Brain microvascular endothelial cell (primary cell): ENCODE measurements around the gene LRRFIP1.
"Not testable (repeated sequence)": the region's sequence is repeated elsewhere in the genome, so short reads cannot be mapped to it uniquely, and the experiment has no call there.

ENCODE experiments used
- DNase-seq: peaks from one replicate; pipeline ENCODE4 v3.0.0-alpha.2; 2020
- H3K27ac ChIP-seq: fragments of 250-450 bp; sonication (Bioruptor Pico); 2 replicates; pipeline ENCODE4 v1.5.1; 2020; ENCODE audit warnings: mild to moderate bottlenecking, moderate library complexity
- H3K27me3 ChIP-seq: fragments of 250-450 bp; sonication (Bioruptor Pico); replicated peaks from 2 replicates; pipeline ENCODE4 v1.5.1; 2020; ENCODE audit warnings: mild to moderate bottlenecking
- H3K36me3 ChIP-seq: fragments of 250-450 bp; sonication (Bioruptor Pico); replicated peaks from 2 replicates; pipeline ENCODE4 v1.5.1; 2020; ENCODE audit warnings: mild to moderate bottlenecking
- H3K4me3 ChIP-seq: 2 replicates; pipeline ENCODE4 v1.5.1; 2011; ENCODE audit warnings: low read depth, mild to moderate bottlenecking, control low read depth, low read length, moderate library complexity
- CTCF ChIP-seq: IDR thresholded peaks from 2 replicates; pipeline ENCODE4 v1.5.1; 2011; ENCODE audit warnings: low read depth, mild to moderate bottlenecking, moderate library complexity, low read length, control low read depth, inconsistent platforms; ENCODE audit errors: missing control alignments
- in situ Hi-C: cut with HindIII; loops from 2 replicates; pipeline ENCODE4 v1.10.0; 2017; ENCODE audit warnings: low sequenced_read_pairs, low pct_ligation_motif_present

Gene LRRFIP1

DNA sequence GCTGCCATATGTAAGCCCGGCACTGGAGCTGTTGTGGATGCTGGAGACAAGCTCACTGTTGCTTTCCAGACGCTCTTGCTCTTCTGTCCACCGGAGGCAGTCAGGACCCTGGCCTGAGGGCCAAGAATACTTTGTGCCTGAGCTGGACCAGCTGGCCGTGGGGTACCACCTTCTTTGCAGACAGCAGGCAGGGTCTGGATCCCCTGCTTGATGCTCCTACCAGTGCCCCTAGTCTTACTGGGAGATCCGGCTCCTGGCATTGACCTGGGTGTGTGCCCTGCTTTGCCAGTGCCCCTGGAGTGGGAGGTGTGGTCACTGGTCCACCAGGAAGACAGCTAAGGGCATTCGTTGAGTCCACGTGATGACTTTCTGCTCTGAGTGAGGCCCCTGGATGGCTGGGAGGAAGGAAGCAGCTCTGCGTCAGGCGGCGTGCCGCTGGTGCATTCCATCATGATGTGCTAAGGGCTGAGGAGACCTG is 59.3 kb downstream of the LRRFIP1 start:
- no peak for DNase-seq
- TF ChIP-seq CTCF, result peak; percentile 66
- Histone ChIP-seq H3K4me3 (no peak overlapping the region), H3K27ac (peak overlapping the region; percentile 98), H3K36me3 (no peaks in the 10 kb centered on the region), H3K27me3 (no peaks in the 10 kb centered on the region)
- in situ Hi-C loops, result no loop called here

- no peaks in the 10 kb centered on the region for H3K36me3 ChIP-seq
- peak overlapping the region; percentile 98 for H3K27ac ChIP-seq
- H3K4me3 ChIP-seq, result no peak overlapping the region
- no peaks in the 10 kb centered on the region for H3K27me3 ChIP-seq
- no peak for TF ChIP-seq CTCF
- no peak for DNase-seq
- in situ Hi-C loops, result no loop called here
Observed at GRCh38 chr2:237688081-237688480, 60.7 kb downstream of the LRRFIP1 start.

DNA sequence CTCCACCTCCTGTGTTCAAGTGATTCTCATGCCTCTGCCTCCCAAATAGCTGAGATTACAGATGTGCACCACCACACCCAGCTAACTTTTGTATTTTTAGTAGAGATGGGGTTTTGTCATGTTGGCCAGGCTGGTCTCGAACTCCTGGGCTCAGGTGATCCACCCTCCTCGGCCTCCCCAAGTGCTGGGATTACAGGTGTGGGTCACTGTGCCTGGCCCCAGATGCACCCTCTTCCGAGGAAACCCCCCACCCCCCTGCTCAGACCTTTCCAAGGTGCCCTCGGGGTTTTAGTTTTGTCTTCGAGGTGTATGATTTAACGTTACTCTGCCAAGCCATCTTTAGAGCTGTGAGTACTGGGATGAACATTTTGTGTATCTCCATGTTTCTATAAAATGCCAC is 61.2 kb downstream of the LRRFIP1 start:
- H3K27me3 ChIP-seq, in situ Hi-C loops, DNase-seq, H3K36me3 ChIP-seq, H3K4me3 ChIP-seq: not testable (repeated sequence)
- H3K27ac ChIP-seq, result peak overlapping the region; percentile 98

GRCh38 chr2:237689336-237690131 is 62.1 kb downstream of the LRRFIP1 start:
- no peaks in the 10 kb centered on the region for H3K27me3 ChIP-seq
- no peak overlapping the region for H3K27ac ChIP-seq
- no peaks in the 10 kb centered on the region for H3K36me3 ChIP-seq
- no peak overlapping the region for H3K4me3 ChIP-seq
- no peak for TF ChIP-seq CTCF
- in situ Hi-C loops, result no loop called here
- no peak for DNase-seq

- in situ Hi-C loops, result no loop called here
- no peak for DNase-seq
- TF ChIP-seq CTCF, result no peak
- Histone ChIP-seq H3K4me3 (peak overlapping the region; percentile 70), H3K27me3 (no peaks in the 10 kb centered on the region), H3K27ac (peak overlapping the region; percentile 79), H3K36me3 (no peaks in the 10 kb centered on the region)
Observed at GRCh38 chr2:237691029-237691907, 63.9 kb downstream of the LRRFIP1 start.

DNA sequence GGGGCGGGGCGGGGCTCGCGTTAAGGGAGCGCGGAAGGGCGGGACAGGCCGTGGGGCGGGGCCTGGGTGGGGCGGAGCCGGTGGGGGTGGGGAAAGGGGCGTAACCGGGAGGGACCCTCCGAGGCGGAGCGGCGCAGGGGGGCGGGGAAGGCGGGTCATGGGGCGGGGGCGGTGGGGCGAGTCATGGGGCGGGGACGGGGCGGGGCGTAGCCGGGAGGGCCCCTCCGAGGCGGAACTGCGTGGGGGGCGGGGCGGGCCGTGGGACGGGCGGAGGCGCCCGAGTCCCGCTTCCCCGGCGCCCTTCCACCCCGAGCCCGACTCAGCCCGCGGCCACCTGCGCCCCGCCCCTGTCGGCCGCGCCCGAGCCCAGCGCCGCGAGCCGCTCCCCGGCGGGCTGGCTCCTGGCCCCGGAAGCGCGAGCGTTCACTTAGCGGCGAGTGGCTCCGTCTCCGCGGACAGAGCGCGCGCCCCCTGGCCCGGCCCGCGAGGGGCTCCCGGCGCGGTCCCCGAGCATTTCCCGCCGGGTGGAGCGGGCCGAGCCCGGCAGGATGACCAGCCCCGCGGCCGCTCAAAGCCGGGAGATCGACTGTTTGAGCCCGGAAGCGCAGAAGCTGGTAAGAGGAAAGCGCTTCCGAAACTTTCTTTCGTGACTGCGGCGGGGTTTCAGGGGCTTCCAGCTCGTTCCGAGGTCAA is 64.7 kb downstream of the LRRFIP1 start:
- H3K27ac ChIP-seq, result peak overlapping the region; percentile 89
- in situ Hi-C loops, result no loop called here
- peak overlapping the region; percentile 78 for H3K4me3 ChIP-seq
- H3K27me3 ChIP-seq, result no peaks in the 10 kb centered on the region
- no peak for TF ChIP-seq CTCF
- no peaks in the 10 kb centered on the region for H3K36me3 ChIP-seq
- DNase-seq, result peak; percentile 86
